Measurements from ENCODE around the gene IQSEC2.

IQSEC2 gene

GRCh38 chrX:53281321-53281822 is at the start of gene IQSEC2:
IQSEC2 (minus strand) TSS chrX:53281584.
- peak; percentile 78 for DNase-seq (ENCODE audit: low spot score)

- no peak for DNase-seq (ENCODE audit: low spot score)
Observed at GRCh38 chrX:53330331-53330730, 48.9 kb upstream of the IQSEC2 start.

GRCh38 chrX:53324803-53325202 is 43.4 kb upstream of the IQSEC2 start:
- DNase-seq (ENCODE audit: low spot score) = no peak

DNA sequence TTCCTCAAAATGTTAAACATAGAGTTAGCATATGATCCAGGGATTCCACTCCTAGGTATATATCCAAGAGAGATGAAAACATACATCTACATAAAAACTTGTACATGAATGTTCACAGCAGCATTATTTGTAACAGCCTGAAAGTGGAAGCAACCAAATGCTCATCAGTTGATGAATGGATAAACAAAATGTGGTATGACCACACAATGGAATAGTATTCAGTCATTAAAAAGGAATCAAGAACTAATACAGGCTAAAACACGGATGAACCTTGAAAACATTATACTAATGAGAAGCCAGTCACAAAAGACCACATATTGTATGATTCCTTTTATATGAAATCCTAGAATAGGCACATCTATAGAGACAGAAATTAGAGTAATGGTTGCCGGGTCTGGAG is 42.7 kb upstream of the IQSEC2 start:
- DNase-seq (ENCODE audit: low spot score) = no peak

DNA sequence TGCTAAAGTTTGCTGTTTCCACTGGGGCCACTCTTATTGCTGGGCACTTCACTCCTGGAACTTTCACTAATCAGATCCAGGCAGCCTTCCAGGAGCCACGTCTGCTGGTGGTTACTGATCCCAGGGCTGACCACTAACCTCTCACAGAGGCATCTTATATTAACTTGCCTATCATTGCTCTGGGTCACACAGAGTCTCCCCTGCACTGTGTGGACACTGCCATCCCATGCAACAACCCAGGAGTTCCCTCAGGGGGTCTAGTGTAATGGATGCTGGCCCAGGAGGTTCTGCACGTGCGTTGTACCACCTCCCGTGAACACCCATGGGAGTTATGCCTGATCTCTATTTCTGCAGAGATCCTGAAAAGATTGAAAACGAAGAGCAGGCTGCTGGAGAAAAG is 41.8 kb upstream of the IQSEC2 start:
- DNase-seq (ENCODE audit: low spot score) = no peak

GRCh38 chrX:53321943-53322497 is 40.6 kb upstream of the IQSEC2 start:
- DNase-seq (ENCODE audit: low spot score) = no peak

GRCh38 chrX:53321230-53321942 is 40.0 kb upstream of the IQSEC2 start:
- DNase-seq (ENCODE audit: low spot score) = peak; percentile 51

GRCh38 chrX:53320543-53321229 is 39.3 kb upstream of the IQSEC2 start:
- DNase-seq (ENCODE audit: low spot score) = peak; percentile 32

GRCh38 chrX:53319614-53320542 is 38.5 kb upstream of the IQSEC2 start:
- DNase-seq (ENCODE audit: low spot score) = no peak

DNA sequence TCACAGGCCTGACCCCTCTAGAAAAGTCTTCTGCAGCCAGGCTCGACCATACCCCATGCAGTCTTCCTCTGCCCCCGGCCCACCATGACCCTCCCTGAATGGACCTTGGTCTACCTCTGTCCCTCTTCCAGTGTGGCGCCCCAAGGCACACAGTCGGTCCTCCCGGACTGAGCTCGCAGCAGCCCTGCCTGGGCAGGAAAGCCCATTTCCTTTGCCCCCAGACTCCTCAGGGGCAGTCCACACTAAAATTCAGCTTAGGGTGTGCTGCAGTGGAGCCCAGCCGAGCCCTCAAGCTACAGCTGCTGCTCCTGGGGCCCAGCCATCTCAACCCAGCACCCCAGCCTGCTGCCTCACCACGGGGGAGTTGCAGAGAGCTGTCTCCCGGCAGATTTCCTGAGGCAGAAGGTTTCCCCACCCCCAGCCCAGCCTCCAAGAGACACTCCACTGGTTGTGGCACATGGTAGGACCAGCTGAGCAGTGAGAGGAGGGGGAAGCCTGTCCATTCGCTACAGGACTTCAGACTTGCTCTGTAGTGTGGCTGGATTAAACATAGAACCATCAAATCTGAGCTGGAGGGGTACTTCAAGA is 37.5 kb upstream of the IQSEC2 start:
- DNase-seq (ENCODE audit: low spot score) = no peak

GRCh38 chrX:53317365-53318069 is 36.1 kb upstream of the IQSEC2 start:
- DNase-seq (ENCODE audit: low spot score) = peak; percentile 86

DNA sequence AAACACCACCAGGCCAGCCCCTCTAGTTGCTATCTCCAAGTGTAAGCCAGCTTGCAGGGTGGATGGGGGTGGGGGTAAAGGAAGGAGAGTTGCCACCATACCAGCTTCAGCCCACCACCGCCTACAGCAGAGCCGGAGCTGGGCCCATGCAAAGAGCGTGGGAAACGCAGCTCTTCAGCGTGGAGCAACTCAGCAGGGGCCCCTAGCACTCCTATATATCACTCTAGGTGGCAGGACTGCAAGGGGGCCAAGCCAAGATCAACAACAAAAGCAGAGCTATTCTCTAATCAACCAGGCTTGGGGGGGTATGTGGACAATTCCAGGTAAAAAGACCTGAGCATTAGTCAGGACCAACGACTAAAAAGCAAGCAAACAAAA is 35.5 kb upstream of the IQSEC2 start:
- no peak for DNase-seq (ENCODE audit: low spot score)

DNA sequence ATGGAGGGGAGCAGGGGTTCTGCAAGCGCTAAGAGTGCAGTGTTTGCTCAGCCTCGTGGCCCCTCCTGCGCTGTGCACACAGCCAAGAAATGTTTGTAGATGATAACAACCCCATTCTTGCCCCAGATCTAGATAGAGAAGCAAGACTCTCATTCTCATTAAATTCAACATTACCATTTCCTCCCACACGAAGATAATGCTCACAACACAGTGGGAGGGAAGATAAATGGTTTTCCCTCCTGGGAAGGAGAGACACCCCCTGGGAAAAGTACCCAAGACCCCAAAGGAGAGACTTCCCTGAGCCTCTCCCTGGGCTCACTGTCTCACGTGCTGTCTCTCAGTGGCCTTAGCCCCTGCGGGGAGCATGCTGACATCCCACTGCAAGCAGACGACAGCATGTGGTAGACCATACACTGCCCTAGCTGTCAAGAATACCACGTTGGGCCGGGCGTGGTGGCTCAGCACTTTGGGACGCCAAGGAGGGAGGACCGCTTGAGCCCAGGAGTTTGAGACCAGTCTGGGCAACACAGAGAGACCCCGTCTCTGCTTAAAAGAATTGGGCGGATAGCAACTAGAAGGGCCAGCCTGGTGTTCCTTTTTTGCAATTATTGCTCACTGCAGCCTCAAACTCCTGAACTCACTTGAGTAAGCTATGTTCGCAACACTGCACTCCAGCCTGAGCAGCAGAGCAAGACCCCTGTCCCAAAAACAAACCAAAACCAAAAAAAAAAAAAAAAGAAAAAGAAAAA is 34.9 kb upstream of the IQSEC2 start:
- DNase-seq (ENCODE audit: low spot score) = no peak

GRCh38 chrX:53313728-53314105 is 32.3 kb upstream of the IQSEC2 start:
- DNase-seq (ENCODE audit: low spot score) = no peak

DNA sequence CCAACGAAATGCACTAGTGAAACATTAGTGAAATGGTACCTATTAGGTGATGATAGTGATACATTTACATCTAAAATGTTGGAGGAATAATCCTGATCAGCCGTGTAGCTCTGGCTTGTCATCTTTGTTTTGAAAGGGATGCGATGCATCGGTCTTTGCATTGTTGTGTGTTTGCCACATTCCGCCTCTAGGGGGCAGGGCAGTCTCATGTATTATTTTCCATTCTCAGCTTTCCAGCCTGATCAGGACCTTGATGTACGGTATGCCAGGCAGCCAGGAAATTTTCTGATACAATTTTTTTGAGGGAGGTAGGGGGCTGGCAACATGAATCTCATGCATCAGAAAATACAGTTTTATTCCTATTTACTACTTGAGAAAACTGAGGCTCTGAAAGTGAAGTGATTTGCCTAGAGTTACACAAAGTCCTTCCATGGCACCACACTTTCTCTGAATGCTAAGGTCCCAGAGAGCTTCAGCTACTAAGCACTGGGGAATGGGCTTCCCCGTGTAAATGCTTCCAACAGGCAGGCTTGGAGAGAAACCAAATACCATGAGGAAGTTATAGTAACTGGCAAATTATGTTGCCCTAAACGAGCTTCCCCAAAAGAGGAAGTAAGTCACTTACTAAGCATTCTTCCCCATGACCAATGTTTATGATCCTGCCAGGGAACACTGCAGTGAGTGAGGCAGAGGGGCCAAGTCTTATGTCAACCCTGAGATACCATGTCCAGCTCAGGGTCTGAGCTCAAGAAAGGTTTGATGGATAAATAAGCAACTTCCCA is 31.8 kb upstream of the IQSEC2 start:
- DNase-seq (ENCODE audit: low spot score) = peak; percentile 80

DNA sequence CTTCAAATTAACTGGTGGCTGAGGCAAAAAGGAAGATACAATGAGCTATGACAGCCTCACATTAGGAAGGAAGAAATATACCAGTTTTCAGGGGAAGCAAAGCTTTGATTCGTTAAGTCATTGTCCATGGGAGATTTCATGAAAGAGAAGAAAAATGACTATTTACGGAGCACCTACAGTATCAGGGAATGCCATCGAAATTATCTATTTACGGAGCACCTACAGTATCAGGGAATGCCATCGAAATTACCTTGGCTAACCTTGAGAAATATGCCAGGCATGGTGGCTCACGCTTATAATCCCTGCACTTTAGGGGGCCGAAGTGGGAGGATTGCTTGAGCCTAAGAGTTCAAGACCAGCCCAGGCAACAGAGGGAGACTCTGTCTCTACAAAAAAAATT is 28.5 kb upstream of the IQSEC2 start:
- no peak for DNase-seq (ENCODE audit: low spot score)

GRCh38 chrX:53308836-53309235 is 27.5 kb upstream of the IQSEC2 start:
- no peak for DNase-seq (ENCODE audit: low spot score)

- DNase-seq (ENCODE audit: low spot score) = no peak
Observed at GRCh38 chrX:53305996-53306937, 24.9 kb upstream of the IQSEC2 start.
